IMR-90 (cell line): Measurements from ENCODE around the gene COLEC12. TPM values are rescaled to one million over a fixed set of nuclear protein-coding genes. Genes with fewer than 3 reads are reported as not detected.

Experiments
- ATAC-seq: fragments of 200-7000 bp; cut with Tn5 transposase; 2 replicates; pipeline ENCODE4 v1.9.1; 2020; ENCODE audit warnings: low read depth, mild to moderate bottlenecking, moderate library complexity
- BruUV-seq: library from RNA; stranded (reverse); fragments of 400-500 nt; replicated peaks from 2 replicates; lab custom pipeline; 2021; lab: Mats Ljungman, UMichigan
- CTCF ChIA-PET: fragments of 300-600 bp; formaldehyde crosslinking; extraction: SDS; loops from one replicate; lab custom pipeline; 2021; ENCODE audit warnings: antibody characterized with exemption; lab: Yijun Ruan, JAX
- POLR2A ChIA-PET: fragments of 300-600 bp; sonication (Branson Sonifier 250); formaldehyde crosslinking; loops from one replicate; lab custom pipeline; 2022; ENCODE audit warnings: antibody characterized with exemption; ENCODE audit not compliant: unreplicated experiment; lab: Charles Lee
- DNase-seq: peaks from one replicate; pipeline ENCODE4 v3.0.0; 2013
- H2AFZ ChIP-seq: replicated peaks from 2 replicates; pipeline ENCODE3; 2013; ENCODE audit warnings: low read length, mild to moderate bottlenecking; ENCODE audit not compliant: poor library complexity
- H2AK5ac ChIP-seq: 2 replicates; pipeline ENCODE4 v1.6.1; 2013; ENCODE audit warnings: low read depth, low read length, inconsistent platforms
- H2AK9ac ChIP-seq: replicated peaks from 2 replicates; pipeline ENCODE3; 2013; ENCODE audit warnings: mild to moderate bottlenecking, low read depth, low read length, moderate library complexity; ENCODE audit not compliant: poor library complexity
- H2BK120ac ChIP-seq: 2 replicates; pipeline ENCODE4 v1.6.1; 2013; ENCODE audit warnings: low read depth, low read length, inconsistent platforms
- H2BK15ac ChIP-seq: 3 replicates; pipeline ENCODE4 v1.6.1; 2013; ENCODE audit warnings: low read depth, low read length, inconsistent platforms
- H2BK20ac ChIP-seq: 2 replicates; pipeline ENCODE4 v1.6.1; 2013; ENCODE audit warnings: low read depth, mild to moderate bottlenecking, inconsistent platforms, low read length, moderate library complexity
- H2BK5ac ChIP-seq: 2 replicates; pipeline ENCODE4 v1.6.1; 2013; ENCODE audit warnings: mild to moderate bottlenecking, low read depth, low read length, inconsistent platforms; ENCODE audit not compliant: poor library complexity, severe bottlenecking
- H3K14ac ChIP-seq: replicated peaks from 2 replicates; pipeline ENCODE4 v1.6.1; 2013; ENCODE audit warnings: low read depth, low read length, inconsistent platforms
- H3K18ac ChIP-seq: 2 replicates; pipeline ENCODE4 v1.6.1; 2013; ENCODE audit warnings: low read depth, low read length, control low read depth
- H3K23ac ChIP-seq: 2 replicates; pipeline ENCODE4 v1.6.1; 2013; ENCODE audit warnings: low read depth, low read length, inconsistent platforms
- H3K27ac ChIP-seq: 2 replicates; pipeline ENCODE4 v1.5.1; 2013; ENCODE audit warnings: mild to moderate bottlenecking, control low read depth, low read length; ENCODE audit not compliant: insufficient read depth
- H3K27me3 ChIP-seq: 2 replicates; pipeline ENCODE4 v1.6.1; 2013; ENCODE audit warnings: low read length; ENCODE audit not compliant: control insufficient read depth, insufficient read depth
- H3K36me3 ChIP-seq: 2 replicates; pipeline ENCODE4 v1.6.1; 2013; ENCODE audit warnings: low read length, mixed read lengths; ENCODE audit not compliant: control insufficient read depth, insufficient read depth
- H3K4ac ChIP-seq: 2 replicates; pipeline ENCODE4 v1.6.1; 2013; ENCODE audit warnings: low read depth, low read length, inconsistent platforms
- H3K4me1 ChIP-seq: 2 replicates; pipeline ENCODE4 v1.6.1; 2013; ENCODE audit warnings: low read length, mixed read lengths; ENCODE audit not compliant: control insufficient read depth, insufficient read depth
- H3K4me2 ChIP-seq: 2 replicates; pipeline ENCODE4 v1.6.1; 2013; ENCODE audit warnings: low read depth, mild to moderate bottlenecking, control low read depth, low read length, moderate library complexity
- H3K4me3 ChIP-seq: 2 replicates; pipeline ENCODE4 v1.5.1; 2013; ENCODE audit warnings: low read depth, mild to moderate bottlenecking, control low read depth, low read length, moderate library complexity; ENCODE audit not compliant: insufficient read depth
- H3K56ac ChIP-seq: 2 replicates; pipeline ENCODE4 v1.6.1; 2013; ENCODE audit warnings: low read length, inconsistent platforms; ENCODE audit not compliant: insufficient read depth; ENCODE audit errors: extremely low read depth
- H3K79me1 ChIP-seq, 2 experiments: 2 replicates each; pipeline ENCODE4 v1.6.1; 2013; ENCODE audit warnings: low read length in 2 of 2, inconsistent platforms in 1 of 2, low read depth in 1 of 2
- H3K9ac ChIP-seq: 2 replicates; pipeline ENCODE4 v1.6.1; 2013; ENCODE audit warnings: low read depth, low read length, control low read depth
- H3K9me1 ChIP-seq: 2 replicates; pipeline ENCODE4 v1.6.1; 2013; ENCODE audit warnings: low read length, inconsistent platforms; ENCODE audit not compliant: insufficient read depth
- H3K9me3 ChIP-seq: 2 replicates; pipeline ENCODE4 v1.6.1; 2013; ENCODE audit warnings: low read length; ENCODE audit not compliant: control insufficient read depth, insufficient read depth
- H4K20me1 ChIP-seq: 2 replicates; pipeline ENCODE4 v1.6.1; 2013; ENCODE audit warnings: low read length, inconsistent platforms; ENCODE audit not compliant: insufficient read depth
- H4K5ac ChIP-seq: 2 replicates; pipeline ENCODE4 v1.6.1; 2013; ENCODE audit warnings: mild to moderate bottlenecking, low read depth, low read length, control low read depth
- H4K8ac ChIP-seq, 2 experiments: 2 replicates each; pipeline ENCODE4 v1.6.1; 2013; ENCODE audit warnings: low read depth in 2 of 2, low read length in 2 of 2, control low read depth in 1 of 2, inconsistent platforms in 1 of 2
- H4K91ac ChIP-seq: 2 replicates; pipeline ENCODE4 v1.6.1; 2013; ENCODE audit warnings: low read depth, low read length, inconsistent platforms; ENCODE audit not compliant: insufficient read depth
- CHD1 ChIP-seq: IDR thresholded peaks from 2 replicates; pipeline ENCODE4 v1.6.1; 2012; ENCODE audit warnings: low read depth, low read length, improper control_type of control experiment
- CTCF ChIP-seq: conservative IDR thresholded peaks from 2 replicates; pipeline ENCODE4 v1.5.1; 2012; ENCODE audit warnings: mild to moderate bottlenecking, low read depth, low read length, improper control_type of control experiment
- RAD21 ChIP-seq: IDR thresholded peaks from 2 replicates; pipeline ENCODE4 v1.6.1; 2012; ENCODE audit warnings: low read length, improper control_type of control experiment
- RCOR1 ChIP-seq: IDR thresholded peaks from 2 replicates; pipeline ENCODE4 v1.6.1; 2012; ENCODE audit warnings: mild to moderate bottlenecking, low read length, improper control_type of control experiment; ENCODE audit not compliant: insufficient replicate concordance
- RFX5 ChIP-seq: IDR thresholded peaks from 2 replicates; pipeline ENCODE4 v1.8.0; 2012; ENCODE audit warnings: low read depth, mild to moderate bottlenecking, low read length, moderate library complexity
- USF2 ChIP-seq: fragments of 150-350 bp; IDR thresholded peaks from 2 replicates; pipeline ENCODE4 v1.6.1; 2017; ENCODE audit warnings: mild to moderate bottlenecking, antibody characterized with exemption, low read length, low read depth
- WGBS, 2 experiments: methylation state at CpG; one replicate each; pipeline versions ENCODE4 v1.1.5 to v1.1.7; 2013; ENCODE audit warnings: missing lambda C conversion rate in 2 of 2; ENCODE audit not compliant: insufficient read length in 1 of 2; ENCODE audit errors: extremely low coverage in 2 of 2; 5-methylcytosine and 5-hydroxymethylcytosine counted together
- dilution Hi-C: fragments of 300-500 bp; cut with HindIII; formaldehyde crosslinking; loops from one replicate; pipeline ENCODE4 v1.14.3; 2018; ENCODE audit warnings: low sequenced_read_pairs; ENCODE audit not compliant: unreplicated experiment
- in situ Hi-C: fragments of 300-500 bp; cut with MboI; formaldehyde crosslinking; loops from 3 replicates; pipeline ENCODE4 v1.14.3; 2019; ENCODE audit warnings: low sequenced_read_pairs, inconsistent platforms, mixed read lengths
- intact Hi-C: fragments of 100-400 bp; cut with micrococcal nuclease; formaldehyde crosslinking; loops from 2 replicates; pipeline ENCODE4 v1.10.0; 2022
- polyA plus RNA-seq, 3 experiments: library from polyadenylated mRNA; depleted of rRNA; stranded (reverse); fragments of >200 nt; gene quantifications; 2 replicates each; pipeline ENCODE4 v1.2.3, GENCODE V29; 2012; ENCODE audit warnings: low replicate concordance in 1 of 3
- total RNA-seq: library from RNA; depleted of rRNA; stranded (reverse); fragments of >200 nt; gene quantifications from 2 replicates; pipeline ENCODE4 v1.2.3, GENCODE V29; 2012

The COLEC12 gene
- total and polyA plus RNA-seq, 2 of the 4 experiments (the other 2 are of a cell fraction): 1.0 to 2.3 TPM

DNA sequence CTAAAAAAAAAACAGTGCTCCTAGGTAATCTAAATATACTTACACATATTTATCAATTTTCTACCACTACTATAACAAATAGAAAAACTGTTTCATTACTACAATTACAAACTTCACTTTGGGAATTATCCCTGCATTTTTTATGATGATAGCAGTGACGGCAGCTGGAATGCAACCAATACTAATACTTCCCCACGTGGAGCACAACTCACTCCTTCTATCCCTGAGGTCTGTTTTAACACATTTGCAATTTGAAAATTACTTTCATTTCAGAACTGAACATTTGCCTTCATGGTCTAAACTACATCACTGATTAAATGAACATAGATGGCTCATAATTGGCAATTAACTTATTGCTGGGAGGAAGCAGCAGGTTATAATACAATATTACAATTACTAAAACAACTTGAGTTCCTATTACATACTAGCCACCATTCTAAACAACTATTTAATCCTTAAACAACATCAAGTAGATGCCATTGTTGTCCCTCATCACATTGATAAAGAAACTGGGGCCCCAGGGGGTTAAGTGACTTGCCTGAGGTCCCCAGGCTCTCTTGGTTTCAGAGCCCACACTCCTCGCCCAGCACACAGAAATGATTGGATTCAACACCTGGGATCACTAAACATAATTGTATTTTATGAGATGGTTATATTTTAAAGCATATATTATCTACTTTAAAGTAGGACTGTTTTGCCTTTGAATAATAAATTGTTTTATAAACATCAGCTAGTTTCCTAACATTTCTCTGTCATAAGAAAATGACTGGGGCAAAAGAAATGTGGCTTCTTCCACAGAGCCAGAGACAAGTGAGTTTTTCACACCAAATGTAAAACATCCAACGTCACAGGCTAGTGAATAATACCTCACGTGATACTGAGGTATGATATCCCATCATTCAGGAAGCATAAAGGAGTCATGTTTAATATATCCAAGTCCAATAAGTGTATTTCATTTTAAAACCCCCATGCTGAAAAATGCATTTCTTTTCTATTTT is 6.2 kb downstream of the COLEC12 start (continued):
- TF ChIP-seq CTCF (no peak), RAD21 (no peak)

GRCh38 chr18:492451-492850 is 8.1 kb downstream of the COLEC12 start:
- no peak overlapping the region for H3K27ac ChIP-seq
- H4K91ac ChIP-seq: no peak overlapping the region
- no peak overlapping the region for H2BK5ac ChIP-seq
- no peak overlapping the region for H3K56ac ChIP-seq
- peaks cover 17% of the 10 kb centered on the region for H3K4me1 ChIP-seq
- H3K9me3 ChIP-seq: no peaks in the 10 kb centered on the region
- H3K14ac ChIP-seq: no peak overlapping the region
- H3K23ac ChIP-seq: no peak overlapping the region
- no peak overlapping the region for H2BK20ac ChIP-seq
- no CpG with 5 or more reads among the region's 5 CpGs for WGBS, 2 experiments
- CTCF ChIA-PET: no interaction called here
- H2AK5ac ChIP-seq: no peak overlapping the region
- H2BK120ac ChIP-seq: no peak overlapping the region
- no peak overlapping the region for H3K4me2 ChIP-seq
- no peaks in the 10 kb centered on the region for H4K20me1 ChIP-seq
- TF ChIP-seq RAD21: no peak
- TF ChIP-seq CHD1: no peak
- TF ChIP-seq RFX5: no peak
- no peak for TF ChIP-seq RCOR1
- no peak for TF ChIP-seq USF2
- no peak overlapping the region for H3K4ac ChIP-seq
- no peak overlapping the region for H4K5ac ChIP-seq
- H3K36me3 ChIP-seq: no peaks in the 10 kb centered on the region
- H2AFZ ChIP-seq: no peak overlapping the region
- in situ Hi-C loops: no loop called here
- H3K9ac ChIP-seq: no peak overlapping the region
- BruUV-seq: no TSS peak
- POLR2A ChIA-PET: no interaction called here
- H3K18ac ChIP-seq: no peak overlapping the region
- H2BK15ac ChIP-seq: no peak overlapping the region
- DNase-seq (no peak), ATAC-seq (no peak)
- H3K9me1 ChIP-seq: 0 out of 2 replicates have a peak, but pooled peaks cover 3% of the 10 kb centered on the region
- H2AK9ac ChIP-seq: no peak overlapping the region
- dilution Hi-C loops: no loop called here
- no peak overlapping the region for H3K4me3 ChIP-seq
- H3K79me1 ChIP-seq: no peaks in the 10 kb centered on the region
- H3K27me3 ChIP-seq: 0 out of 2 replicates have a peak, but pooled peaks cover under 1% of the 10 kb centered on the region
- no peak overlapping the region for H4K8ac ChIP-seq
- intact Hi-C loops: loop anchor here (10.0 kb wide), 1 partner anchor 342 kb away; no protein-coding TSS in a partner anchor
